IMR-90 (cell line): Measurements from ENCODE around the gene DOCK10. TPM values are rescaled to one million over a fixed set of nuclear protein-coding genes. Genes with fewer than 3 reads are reported as not detected.

Experiments
- ATAC-seq: fragments of 200-7000 bp; cut with Tn5 transposase; 2 replicates; pipeline ENCODE4 v1.9.1; 2020; ENCODE audit warnings: low read depth, mild to moderate bottlenecking, moderate library complexity
- BruUV-seq: library from RNA; stranded (reverse); fragments of 400-500 nt; replicated peaks from 2 replicates; lab custom pipeline; 2021; lab: Mats Ljungman, UMichigan
- CTCF ChIA-PET: fragments of 300-600 bp; formaldehyde crosslinking; extraction: SDS; loops from one replicate; lab custom pipeline; 2021; ENCODE audit warnings: antibody characterized with exemption; lab: Yijun Ruan, JAX
- POLR2A ChIA-PET: fragments of 300-600 bp; sonication (Branson Sonifier 250); formaldehyde crosslinking; loops from one replicate; lab custom pipeline; 2022; ENCODE audit warnings: antibody characterized with exemption; ENCODE audit not compliant: unreplicated experiment; lab: Charles Lee
- DNase-seq: peaks from one replicate; pipeline ENCODE4 v3.0.0; 2013
- H2AFZ ChIP-seq: replicated peaks from 2 replicates; pipeline ENCODE3; 2013; ENCODE audit warnings: low read length, mild to moderate bottlenecking; ENCODE audit not compliant: poor library complexity
- H2AK5ac ChIP-seq: 2 replicates; pipeline ENCODE4 v1.6.1; 2013; ENCODE audit warnings: low read depth, low read length, inconsistent platforms
- H2AK9ac ChIP-seq: replicated peaks from 2 replicates; pipeline ENCODE3; 2013; ENCODE audit warnings: mild to moderate bottlenecking, low read depth, low read length, moderate library complexity; ENCODE audit not compliant: poor library complexity
- H2BK120ac ChIP-seq: 2 replicates; pipeline ENCODE4 v1.6.1; 2013; ENCODE audit warnings: low read depth, low read length, inconsistent platforms
- H2BK15ac ChIP-seq: 3 replicates; pipeline ENCODE4 v1.6.1; 2013; ENCODE audit warnings: low read depth, low read length, inconsistent platforms
- H2BK20ac ChIP-seq: 2 replicates; pipeline ENCODE4 v1.6.1; 2013; ENCODE audit warnings: low read depth, mild to moderate bottlenecking, inconsistent platforms, low read length, moderate library complexity
- H2BK5ac ChIP-seq: 2 replicates; pipeline ENCODE4 v1.6.1; 2013; ENCODE audit warnings: mild to moderate bottlenecking, low read depth, low read length, inconsistent platforms; ENCODE audit not compliant: poor library complexity, severe bottlenecking
- H3K14ac ChIP-seq: replicated peaks from 2 replicates; pipeline ENCODE4 v1.6.1; 2013; ENCODE audit warnings: low read depth, low read length, inconsistent platforms
- H3K18ac ChIP-seq: 2 replicates; pipeline ENCODE4 v1.6.1; 2013; ENCODE audit warnings: low read depth, low read length, control low read depth
- H3K23ac ChIP-seq: 2 replicates; pipeline ENCODE4 v1.6.1; 2013; ENCODE audit warnings: low read depth, low read length, inconsistent platforms
- H3K27ac ChIP-seq: 2 replicates; pipeline ENCODE4 v1.5.1; 2013; ENCODE audit warnings: mild to moderate bottlenecking, control low read depth, low read length; ENCODE audit not compliant: insufficient read depth
- H3K27me3 ChIP-seq: 2 replicates; pipeline ENCODE4 v1.6.1; 2013; ENCODE audit warnings: low read length; ENCODE audit not compliant: control insufficient read depth, insufficient read depth
- H3K36me3 ChIP-seq: 2 replicates; pipeline ENCODE4 v1.6.1; 2013; ENCODE audit warnings: low read length, mixed read lengths; ENCODE audit not compliant: control insufficient read depth, insufficient read depth
- H3K4ac ChIP-seq: 2 replicates; pipeline ENCODE4 v1.6.1; 2013; ENCODE audit warnings: low read depth, low read length, inconsistent platforms
- H3K4me1 ChIP-seq: 2 replicates; pipeline ENCODE4 v1.6.1; 2013; ENCODE audit warnings: low read length, mixed read lengths; ENCODE audit not compliant: control insufficient read depth, insufficient read depth
- H3K4me2 ChIP-seq: 2 replicates; pipeline ENCODE4 v1.6.1; 2013; ENCODE audit warnings: low read depth, mild to moderate bottlenecking, control low read depth, low read length, moderate library complexity
- H3K4me3 ChIP-seq: 2 replicates; pipeline ENCODE4 v1.5.1; 2013; ENCODE audit warnings: low read depth, mild to moderate bottlenecking, control low read depth, low read length, moderate library complexity; ENCODE audit not compliant: insufficient read depth
- H3K56ac ChIP-seq: 2 replicates; pipeline ENCODE4 v1.6.1; 2013; ENCODE audit warnings: low read length, inconsistent platforms; ENCODE audit not compliant: insufficient read depth; ENCODE audit errors: extremely low read depth
- H3K79me1 ChIP-seq, 2 experiments: 2 replicates each; pipeline ENCODE4 v1.6.1; 2013; ENCODE audit warnings: low read length in 2 of 2, inconsistent platforms in 1 of 2, low read depth in 1 of 2
- H3K9ac ChIP-seq: 2 replicates; pipeline ENCODE4 v1.6.1; 2013; ENCODE audit warnings: low read depth, low read length, control low read depth
- H3K9me1 ChIP-seq: 2 replicates; pipeline ENCODE4 v1.6.1; 2013; ENCODE audit warnings: low read length, inconsistent platforms; ENCODE audit not compliant: insufficient read depth
- H3K9me3 ChIP-seq: 2 replicates; pipeline ENCODE4 v1.6.1; 2013; ENCODE audit warnings: low read length; ENCODE audit not compliant: control insufficient read depth, insufficient read depth
- H4K20me1 ChIP-seq: 2 replicates; pipeline ENCODE4 v1.6.1; 2013; ENCODE audit warnings: low read length, inconsistent platforms; ENCODE audit not compliant: insufficient read depth
- H4K5ac ChIP-seq: 2 replicates; pipeline ENCODE4 v1.6.1; 2013; ENCODE audit warnings: mild to moderate bottlenecking, low read depth, low read length, control low read depth
- H4K8ac ChIP-seq, 2 experiments: 2 replicates each; pipeline ENCODE4 v1.6.1; 2013; ENCODE audit warnings: low read depth in 2 of 2, low read length in 2 of 2, control low read depth in 1 of 2, inconsistent platforms in 1 of 2
- H4K91ac ChIP-seq: 2 replicates; pipeline ENCODE4 v1.6.1; 2013; ENCODE audit warnings: low read depth, low read length, inconsistent platforms; ENCODE audit not compliant: insufficient read depth
- ELK1 ChIP-seq: fragments of 150-350 bp; IDR thresholded peaks from 2 replicates; pipeline ENCODE4 v1.6.1; 2016; ENCODE audit warnings: low read depth, mild to moderate bottlenecking, low read length, moderate library complexity, borderline replicate concordance
- FOS ChIP-seq: fragments of 150-350 bp; IDR thresholded peaks from 2 replicates; pipeline ENCODE4 v1.6.1; 2016; ENCODE audit warnings: low read depth, low read length
- MXI1 ChIP-seq: IDR thresholded peaks from 2 replicates; pipeline ENCODE4 v1.6.1; 2012; ENCODE audit warnings: low read depth, mild to moderate bottlenecking, low read length, moderate library complexity, borderline replicate concordance
- NFE2L2 ChIP-seq: fragments of 150-350 bp; IDR thresholded peaks from 2 replicates; pipeline ENCODE4 v1.6.1; 2016; ENCODE audit warnings: low read depth, mild to moderate bottlenecking, low read length
- RAD21 ChIP-seq: IDR thresholded peaks from 2 replicates; pipeline ENCODE4 v1.6.1; 2012; ENCODE audit warnings: low read length, improper control_type of control experiment
- RFX5 ChIP-seq: IDR thresholded peaks from 2 replicates; pipeline ENCODE4 v1.8.0; 2012; ENCODE audit warnings: low read depth, mild to moderate bottlenecking, low read length, moderate library complexity
- WGBS, 2 experiments: methylation state at CpG; one replicate each; pipeline versions ENCODE4 v1.1.5 to v1.1.7; 2013; ENCODE audit warnings: missing lambda C conversion rate in 2 of 2; ENCODE audit not compliant: insufficient read length in 1 of 2; ENCODE audit errors: extremely low coverage in 2 of 2; 5-methylcytosine and 5-hydroxymethylcytosine counted together
- dilution Hi-C: fragments of 300-500 bp; cut with HindIII; formaldehyde crosslinking; loops from one replicate; pipeline ENCODE4 v1.14.3; 2018; ENCODE audit warnings: low sequenced_read_pairs; ENCODE audit not compliant: unreplicated experiment
- in situ Hi-C: fragments of 300-500 bp; cut with MboI; formaldehyde crosslinking; loops from 3 replicates; pipeline ENCODE4 v1.14.3; 2019; ENCODE audit warnings: low sequenced_read_pairs, inconsistent platforms, mixed read lengths
- intact Hi-C: fragments of 100-400 bp; cut with micrococcal nuclease; formaldehyde crosslinking; loops from 2 replicates; pipeline ENCODE4 v1.10.0; 2022
- polyA plus RNA-seq, 3 experiments: library from polyadenylated mRNA; depleted of rRNA; stranded (reverse); fragments of >200 nt; gene quantifications; 2 replicates each; pipeline ENCODE4 v1.2.3, GENCODE V29; 2012; ENCODE audit warnings: low replicate concordance in 1 of 3
- total RNA-seq: library from RNA; depleted of rRNA; stranded (reverse); fragments of >200 nt; gene quantifications from 2 replicates; pipeline ENCODE4 v1.2.3, GENCODE V29; 2012

DOCK10 gene
- total and polyA plus RNA-seq, 2 of the 4 experiments (the other 2 are of a cell fraction): 58.6 to 75.3 TPM

- no peak overlapping the region for H4K8ac ChIP-seq
- WGBS, 2 experiments: 100% methylated on average over 7 of the region's 15 CpGs; no CpG with 5 or more reads in 1 of the 2 experiments
- H3K23ac ChIP-seq: no peak overlapping the region
- no peak overlapping the region for H2BK120ac ChIP-seq
- no peak overlapping the region for H3K27ac ChIP-seq
- H3K4me2 ChIP-seq: no peak overlapping the region
- ChIA-PET CTCF (no interaction called here), POLR2A (no interaction called here)
- DNase-seq (no peak), ATAC-seq (no peak)
- H3K36me3 ChIP-seq: peaks cover 20% of the 10 kb centered on the region
- H4K91ac ChIP-seq: no peak overlapping the region
- H3K4me3 ChIP-seq: no peak overlapping the region
- no peak overlapping the region for H3K14ac ChIP-seq
- no peak overlapping the region for H3K4ac ChIP-seq
- no TSS peak for BruUV-seq
- no peak overlapping the region for H2BK5ac ChIP-seq
- dilution Hi-C loops (no loop called here), in situ Hi-C loops (no loop called here), intact Hi-C loops (loop anchor here (5.0 kb wide), 2 partner anchors 122 to 802 kb away; no protein-coding TSS in a partner anchor)
- no peak overlapping the region for H2BK15ac ChIP-seq
- H4K20me1 ChIP-seq: no peaks in the 10 kb centered on the region
- TF ChIP-seq RAD21: no peak
- no peak for TF ChIP-seq FOS
- no peak for TF ChIP-seq NFE2L2
- TF ChIP-seq RFX5: no peak
- no peak for TF ChIP-seq ELK1
- no peak for TF ChIP-seq MXI1
- H2AK5ac ChIP-seq: no peak overlapping the region
- H3K9me3 ChIP-seq: no peaks in the 10 kb centered on the region
- H3K27me3 ChIP-seq: no peaks in the 10 kb centered on the region
- H3K18ac ChIP-seq: no peak overlapping the region
- no peak overlapping the region for H3K9ac ChIP-seq
- no peaks in the 10 kb centered on the region for H3K4me1 ChIP-seq
- no peak overlapping the region for H2AK9ac ChIP-seq
- H2AFZ ChIP-seq: no peak overlapping the region
- H2BK20ac ChIP-seq: no peak overlapping the region
- no peak overlapping the region for H3K56ac ChIP-seq
- H3K79me1 ChIP-seq: no peaks in the 10 kb centered on the region
- no peak overlapping the region for H4K5ac ChIP-seq
- H3K9me1 ChIP-seq: no peaks in the 10 kb centered on the region
Measured at GRCh38 chr2:224774735-224775134, 267.5 kb downstream of the DOCK10 start.
